Stromal cell of bone marrow (primary cell): Measurements from ENCODE around the gene ERG.

Source experiments
- DNase-seq: peaks from one replicate; pipeline ENCODE4 v3.0.0-alpha.2; 2012; ENCODE audit warnings: low read depth

Gene ERG

DNA sequence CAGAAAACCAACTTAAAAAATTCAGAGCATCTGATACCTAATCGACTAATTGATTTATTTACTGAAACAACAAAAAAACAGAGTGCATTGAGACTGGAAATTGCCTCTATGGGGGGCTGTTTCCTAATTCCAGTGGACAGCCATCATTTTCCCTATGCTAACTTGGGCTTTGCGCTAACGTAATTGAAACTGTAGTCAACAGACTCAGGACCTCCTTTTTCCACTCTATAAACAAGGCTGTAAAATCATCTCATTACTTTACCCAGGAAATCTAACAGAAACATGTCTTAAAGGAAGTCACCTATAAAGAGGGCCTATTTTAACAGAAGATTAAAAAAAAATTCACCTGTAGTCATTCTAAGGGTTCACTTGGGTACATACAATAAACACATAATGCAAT, 2.1 kb downstream of the ERG start:
- no peak for DNase-seq

DNA sequence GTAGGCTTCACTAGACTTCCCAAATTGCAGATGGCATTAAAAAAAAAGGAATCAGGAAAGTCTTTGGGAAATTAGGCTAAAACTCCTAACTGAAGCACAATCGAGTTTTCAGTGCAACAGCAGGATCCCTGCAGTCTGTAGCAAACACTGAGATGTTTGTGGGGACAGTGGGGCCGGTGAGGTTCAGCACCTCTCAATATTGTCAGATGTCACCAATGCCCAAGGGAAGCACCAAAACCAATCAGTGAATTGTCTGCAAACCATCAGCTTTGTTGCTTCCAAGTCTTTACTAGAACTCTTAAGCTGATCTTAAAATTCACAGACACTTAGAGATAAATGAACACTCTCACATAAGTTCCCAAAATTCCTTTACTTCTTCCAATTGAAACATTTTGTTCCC, 2.6 kb downstream of the ERG start:
- DNase-seq: no peak

DNA sequence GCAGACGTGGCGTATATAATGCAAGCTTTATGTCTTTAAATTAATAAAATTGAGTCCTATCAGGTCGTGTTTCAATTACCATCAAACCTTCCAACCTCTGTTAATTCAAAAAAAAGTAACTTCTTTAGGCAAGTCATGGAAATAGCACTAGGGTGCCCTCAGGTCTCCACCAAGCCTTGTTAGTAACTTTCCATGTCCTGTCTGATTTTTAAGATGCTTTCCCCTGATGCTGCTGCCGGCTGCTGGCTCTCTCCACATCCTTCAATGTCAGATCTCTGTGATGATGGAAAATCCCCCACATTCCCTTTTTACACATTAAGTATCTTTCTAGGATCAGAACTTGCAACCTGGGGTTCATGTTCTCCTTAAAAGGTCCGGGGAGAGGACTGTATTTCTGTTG, 3.0 kb downstream of the ERG start:
- DNase-seq: no peak

DNA sequence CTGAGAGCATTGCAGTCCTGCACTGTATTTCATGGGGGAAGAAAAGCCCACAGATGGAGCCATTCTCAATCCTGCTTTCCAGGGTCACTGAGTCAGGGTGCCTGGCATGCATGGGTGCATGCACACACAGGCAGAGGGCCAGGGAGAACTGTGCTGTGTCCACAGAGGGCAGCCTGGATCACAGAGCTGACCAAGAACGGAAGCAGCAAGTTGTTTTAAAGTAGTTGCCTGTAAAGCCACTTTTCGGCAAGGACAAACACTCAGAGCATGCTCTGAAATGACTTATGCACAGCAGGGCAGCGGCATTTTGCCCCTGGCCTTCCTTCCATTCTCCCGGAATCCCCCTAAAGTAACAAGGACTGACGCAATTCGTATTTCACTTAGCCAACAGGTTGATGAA, 3.6 kb downstream of the ERG start:
- DNase-seq: no peak

DNA sequence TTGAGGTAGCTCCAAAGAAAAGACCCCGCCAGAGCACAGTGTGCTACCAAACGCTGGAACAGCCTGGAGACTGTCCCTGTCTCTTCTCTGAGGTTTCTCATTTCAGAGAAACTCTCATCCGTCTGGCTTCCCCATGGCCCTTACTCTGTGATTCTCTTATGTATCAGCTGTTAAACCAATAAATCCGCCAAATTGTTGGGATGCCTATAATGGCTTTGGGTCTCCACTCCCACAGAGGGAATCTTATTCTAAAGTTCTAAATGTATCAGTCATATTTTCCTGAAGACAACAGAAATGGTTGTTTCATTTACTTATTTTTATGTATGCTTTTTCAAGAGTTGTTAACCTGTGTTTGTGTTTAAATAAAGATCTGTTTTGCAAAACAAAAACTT, 4.0 kb downstream of the ERG start:
- DNase-seq: no peak

DNA sequence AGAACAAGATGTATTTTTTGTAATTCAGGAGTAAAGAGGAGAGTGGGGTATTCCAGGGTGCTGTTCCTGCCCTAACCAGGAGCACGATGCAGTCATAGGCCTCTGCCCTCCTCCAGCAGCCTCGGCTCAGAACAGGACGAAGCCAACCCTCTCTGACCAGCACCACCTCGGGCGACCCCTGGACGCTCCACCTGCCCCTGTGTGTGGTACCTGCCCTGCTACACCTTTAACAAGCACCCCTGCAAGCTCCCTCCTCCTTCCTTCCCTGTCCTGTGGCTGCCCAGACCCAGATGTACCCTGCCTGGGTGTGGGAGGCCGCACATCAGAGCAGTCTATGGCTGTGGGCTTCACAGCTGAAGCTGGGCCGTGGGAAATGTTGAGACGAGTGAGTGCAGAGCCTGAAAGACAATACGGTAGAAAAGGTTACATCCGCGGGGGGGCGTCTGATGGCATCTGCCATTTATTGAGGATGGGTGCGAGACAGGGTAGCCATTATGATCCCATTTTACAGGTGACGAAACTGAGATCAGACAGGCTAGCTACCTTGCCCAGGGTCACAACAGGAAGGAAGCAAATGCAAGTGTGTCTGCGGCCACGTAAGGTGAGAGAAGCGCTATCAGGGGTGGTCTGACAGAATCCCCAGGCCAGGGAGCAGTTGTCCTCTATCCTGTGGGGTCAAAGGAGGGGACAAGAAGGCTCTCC, 4.6 kb downstream of the ERG start:
- DNase-seq: no peak

DNA sequence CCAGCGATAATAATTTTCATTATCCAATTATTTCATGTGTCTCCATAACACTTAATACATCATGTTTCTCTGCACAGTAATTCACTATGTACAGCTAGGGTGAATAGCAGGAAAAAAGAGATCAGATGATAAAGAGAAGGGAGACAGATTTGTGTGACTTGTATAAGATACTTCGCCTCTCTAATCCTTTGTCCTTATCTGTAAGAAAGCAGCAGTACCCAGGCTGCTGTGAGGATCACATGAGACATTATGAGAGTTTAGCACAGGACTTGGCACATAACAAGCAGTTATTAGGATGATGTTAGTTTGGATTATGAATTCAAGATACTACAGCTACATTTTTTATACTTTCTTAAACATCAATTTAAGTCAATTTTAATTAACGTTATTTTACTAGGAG, 6.3 kb downstream of the ERG start:
- DNase-seq: no peak

DNA sequence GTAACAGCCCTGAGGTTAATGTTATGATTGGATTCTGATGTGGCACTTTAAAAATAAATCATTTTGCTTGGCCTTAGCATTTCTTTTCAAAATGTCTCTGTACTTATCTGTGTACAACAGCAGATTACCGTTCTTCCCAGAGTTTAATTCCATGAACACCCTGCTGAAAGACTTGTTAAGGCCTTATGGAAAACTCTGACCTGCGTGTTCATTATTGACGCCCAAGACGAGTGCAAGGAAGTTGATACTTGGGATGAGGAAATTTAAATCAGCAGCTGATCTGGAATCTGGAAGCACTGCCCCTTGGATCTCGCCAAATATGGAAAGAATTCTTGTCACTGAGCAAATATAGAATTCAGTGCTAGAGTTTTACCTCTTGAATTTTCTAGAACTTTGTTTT, 6.7 kb downstream of the ERG start:
- DNase-seq: no peak

DNA sequence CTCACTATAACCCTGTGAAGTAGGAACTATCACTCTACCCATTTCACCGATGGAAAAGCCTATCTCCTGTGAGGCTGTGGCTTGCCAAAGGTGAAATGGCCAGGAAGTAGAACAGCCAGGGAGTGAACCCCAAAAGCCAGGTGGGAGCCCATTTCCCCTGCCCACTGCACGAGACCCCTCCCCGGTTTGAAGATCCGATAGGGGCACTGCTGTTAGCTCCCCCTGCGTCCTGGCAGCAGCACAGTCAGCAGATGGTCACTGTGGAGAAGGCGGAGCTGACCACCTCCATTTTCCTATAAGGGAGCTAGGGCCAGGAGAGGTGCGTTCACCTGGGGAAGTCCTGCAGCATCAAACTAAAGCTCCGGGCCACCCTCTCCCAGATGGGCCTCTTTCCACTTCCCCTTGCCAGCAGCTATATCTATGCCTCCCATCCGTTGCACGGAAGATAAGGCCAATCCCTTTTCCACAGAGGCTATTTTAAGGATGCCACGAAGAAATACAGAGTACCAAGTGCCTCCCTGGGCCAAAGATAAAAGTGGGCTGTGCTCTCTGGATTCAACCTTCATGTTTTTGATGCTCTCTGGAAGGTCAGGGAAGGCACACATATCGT, 7.8 kb downstream of the ERG start:
- DNase-seq: no peak

DNA sequence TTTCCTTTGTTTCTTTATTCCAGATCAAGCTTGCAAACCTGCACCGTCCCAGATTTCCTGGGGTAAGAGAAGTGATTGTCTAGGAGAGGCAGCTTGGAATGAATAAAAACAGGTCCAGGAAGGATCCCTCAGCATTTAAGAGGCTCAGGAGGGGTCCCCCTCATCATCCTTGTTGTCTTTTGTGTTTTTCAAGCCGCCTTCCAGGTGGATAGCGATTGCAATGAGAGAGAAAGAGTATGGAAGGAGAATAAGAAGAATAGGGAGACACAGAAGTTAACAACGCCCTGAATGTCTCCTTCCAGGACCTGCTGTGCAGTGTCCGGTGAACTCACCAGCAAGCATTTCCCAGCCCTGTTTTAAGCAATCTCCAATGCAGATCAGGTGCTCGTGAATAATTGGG, 8.5 kb downstream of the ERG start:
- no peak for DNase-seq

DNA sequence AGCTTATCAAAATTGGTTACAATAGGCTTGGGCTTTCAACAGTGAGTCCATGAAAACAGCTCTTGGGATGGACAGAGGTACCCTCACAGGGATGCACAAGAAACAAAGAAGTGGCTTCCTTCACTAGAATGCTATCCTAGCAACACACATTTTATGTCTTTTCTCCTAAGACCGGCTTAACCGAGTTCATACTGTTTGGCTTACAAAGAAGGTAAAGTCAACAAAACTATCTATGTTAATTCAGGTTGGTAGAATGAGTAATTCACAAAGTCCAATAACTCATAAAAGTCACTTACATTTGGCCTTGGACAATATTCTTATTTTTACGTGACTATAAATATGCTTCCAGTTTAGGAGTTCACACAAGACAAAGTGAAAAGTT, 9.0 kb downstream of the ERG start:
- DNase-seq: no peak

DNA sequence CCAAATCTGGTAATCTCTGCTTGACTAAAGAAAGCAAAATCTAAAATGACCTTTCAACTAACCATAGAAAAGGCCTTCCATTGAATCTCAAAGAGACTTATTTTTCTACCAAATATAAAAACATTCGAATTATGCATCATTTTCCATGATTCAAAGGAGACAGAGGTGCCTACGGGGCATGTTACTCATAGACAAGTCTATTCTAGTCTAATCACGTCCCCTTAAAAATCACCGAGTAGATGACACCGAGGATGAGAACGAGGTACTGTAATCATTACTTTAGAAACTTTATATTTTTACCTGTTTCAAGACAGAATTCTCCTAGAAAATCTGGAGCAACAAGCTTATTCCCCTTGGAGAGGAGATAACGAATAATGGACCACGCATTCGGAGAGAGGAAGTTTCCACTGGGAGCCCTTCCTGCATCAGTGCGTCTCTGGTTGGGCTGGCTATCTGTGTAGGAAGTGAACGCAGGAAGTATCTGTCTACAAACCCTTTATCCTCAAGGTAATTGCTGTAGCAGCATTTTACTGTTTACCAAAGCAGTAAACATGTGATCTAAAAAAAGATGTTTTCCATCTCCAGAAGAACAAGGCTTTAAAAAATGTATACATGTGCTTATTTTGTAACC, 9.5 kb downstream of the ERG start:
- DNase-seq: no peak

DNA sequence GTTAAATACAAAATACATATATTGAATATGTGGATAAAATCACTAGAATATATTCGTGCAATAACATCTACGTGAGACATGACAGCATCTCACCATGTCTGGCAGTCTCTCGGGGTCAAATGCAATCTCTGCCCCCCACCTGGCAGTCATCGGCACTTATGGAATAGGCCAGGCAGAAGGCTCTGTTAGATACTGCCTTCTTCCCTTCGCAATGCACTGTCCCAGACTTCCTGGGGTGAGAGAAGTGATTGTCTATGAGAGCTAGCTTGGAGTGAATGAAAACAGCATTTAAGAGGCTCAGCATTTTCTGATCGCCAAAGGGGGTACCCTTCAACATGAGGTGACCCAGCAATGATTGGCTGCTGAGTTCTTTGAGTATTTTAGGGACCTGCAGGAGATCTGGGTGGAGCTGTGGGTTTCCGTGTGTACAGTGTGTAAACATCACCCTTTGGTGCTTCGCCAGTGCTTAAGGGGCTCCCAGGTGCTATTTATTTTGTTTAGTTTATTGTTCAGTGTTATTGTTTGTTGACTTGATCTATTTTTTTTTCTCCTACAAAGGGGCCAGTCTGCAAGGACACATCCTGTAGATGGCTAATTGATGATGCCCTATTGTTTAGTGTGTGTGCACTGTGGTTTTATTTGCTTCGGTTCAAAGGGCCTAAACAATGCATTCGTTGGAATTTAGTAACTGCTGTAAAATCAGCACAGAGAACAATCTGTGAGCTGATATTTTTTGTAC, 10.2 kb downstream of the ERG start:
- DNase-seq: no peak

DNA sequence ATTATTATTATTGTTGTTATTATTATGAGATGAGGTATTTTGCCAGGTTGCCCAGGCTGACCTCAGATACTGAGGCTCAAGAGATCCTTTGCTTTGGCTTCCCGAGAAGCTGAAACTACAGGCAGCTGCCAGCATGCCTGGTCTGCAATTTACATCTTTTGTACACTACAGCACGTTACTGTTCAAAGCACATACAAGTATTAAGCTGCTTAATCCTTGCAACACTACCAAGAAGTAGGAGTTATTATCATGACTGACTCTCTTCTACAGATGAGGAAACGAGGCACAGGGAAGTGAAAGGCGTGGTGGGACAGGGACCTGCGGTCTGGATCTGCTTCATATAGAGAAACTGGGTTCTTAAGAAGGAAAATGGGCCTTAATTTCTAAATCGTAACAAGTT, 11.6 kb downstream of the ERG start:
- no peak for DNase-seq

DNA sequence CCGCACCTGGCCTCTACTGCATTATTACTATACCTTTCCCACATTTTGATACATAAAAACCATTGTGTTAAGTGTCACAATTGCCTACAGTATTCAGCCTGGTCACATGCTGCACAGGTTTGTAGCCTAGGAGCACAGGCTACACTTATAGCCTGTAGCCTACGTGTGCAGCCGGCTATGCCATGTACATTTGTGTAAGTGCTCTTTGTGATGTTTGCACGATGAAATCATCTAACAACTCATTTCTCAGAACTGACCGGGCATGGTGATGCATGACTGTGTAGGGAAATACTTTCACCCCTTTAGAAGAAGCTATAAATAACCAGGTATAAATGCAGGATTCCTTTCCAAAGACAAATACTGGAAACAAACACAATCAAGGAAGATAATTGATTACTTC, 12.1 kb downstream of the ERG start:
- no peak for DNase-seq

DNA sequence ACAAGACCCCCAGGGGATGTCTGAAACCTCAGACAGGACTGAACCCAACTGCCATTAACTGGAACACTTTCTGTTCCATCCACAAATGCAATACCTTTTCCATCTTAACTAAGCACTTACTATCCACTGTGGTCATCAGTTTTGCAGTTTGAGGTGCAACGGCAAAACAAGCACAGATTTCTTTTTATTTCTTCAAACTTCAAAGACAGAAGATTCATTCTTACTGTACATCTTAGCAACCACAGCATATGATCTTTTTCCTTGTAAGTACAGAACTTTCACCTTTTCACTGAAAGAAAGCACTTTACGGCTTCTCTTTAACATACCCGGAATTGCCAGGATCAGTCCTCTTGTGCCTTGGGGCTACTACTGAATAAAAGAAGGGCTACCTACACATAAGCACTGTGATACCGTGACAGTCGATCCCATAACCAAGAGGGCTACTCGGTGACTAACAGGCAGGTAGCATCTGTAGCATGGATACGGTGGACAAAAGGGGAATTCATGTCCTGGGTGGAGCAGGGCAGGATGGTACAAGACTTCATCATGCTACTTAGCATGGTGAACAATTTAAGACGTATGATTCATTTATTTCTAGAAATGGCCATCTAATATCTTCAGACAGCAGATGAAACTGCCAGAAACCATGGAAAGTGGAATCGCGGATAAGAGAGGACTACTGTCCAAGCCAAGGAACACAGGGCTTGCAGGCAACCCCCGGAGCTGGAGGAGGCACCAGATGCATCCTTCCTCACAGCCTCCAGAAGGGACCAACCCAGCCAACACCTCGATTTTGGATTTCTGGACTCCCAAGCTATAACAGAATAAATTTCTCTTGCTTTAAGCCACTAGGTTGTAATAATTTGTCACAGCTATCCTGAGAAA, 18.4 kb downstream of the ERG start:
- no peak for DNase-seq

DNA sequence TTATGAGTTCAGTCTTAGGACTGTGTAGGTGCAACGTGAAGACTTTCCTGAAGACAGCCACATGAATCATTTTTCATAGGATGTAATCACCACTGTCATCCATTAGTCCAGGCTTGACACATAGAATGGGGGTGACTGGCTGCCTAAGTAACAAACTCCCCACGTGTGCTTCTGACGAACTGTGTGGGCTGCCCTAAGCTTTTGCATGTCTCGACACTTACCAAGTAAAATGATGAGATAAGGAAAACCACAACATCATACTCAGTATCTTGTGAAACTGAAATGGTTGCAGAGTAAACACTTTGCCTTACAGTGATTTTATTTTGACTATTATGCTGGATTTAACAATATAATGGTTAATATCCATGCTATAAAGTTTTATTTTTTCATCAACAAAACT, 19.5 kb downstream of the ERG start:
- no peak for DNase-seq

DNA sequence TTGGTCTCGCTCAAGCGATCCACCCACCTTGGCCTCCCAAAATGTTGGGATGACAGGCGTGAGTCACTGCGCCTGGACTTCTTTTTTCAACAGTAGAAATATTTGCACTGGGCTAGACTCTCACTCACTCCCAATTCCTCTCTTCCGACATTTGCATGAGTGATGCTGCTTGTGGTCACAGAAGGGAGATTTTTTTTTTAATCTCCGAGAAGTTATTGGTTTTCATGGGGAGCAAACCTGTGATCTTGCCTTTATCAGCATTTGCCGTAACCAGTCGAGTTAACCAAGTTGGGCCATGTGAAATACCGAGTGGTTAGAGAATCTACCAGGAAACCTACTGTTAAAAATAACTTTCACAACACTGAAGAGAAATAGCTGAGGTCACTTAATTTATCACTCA, 21.1 kb downstream of the ERG start:
- no peak for DNase-seq

DNA sequence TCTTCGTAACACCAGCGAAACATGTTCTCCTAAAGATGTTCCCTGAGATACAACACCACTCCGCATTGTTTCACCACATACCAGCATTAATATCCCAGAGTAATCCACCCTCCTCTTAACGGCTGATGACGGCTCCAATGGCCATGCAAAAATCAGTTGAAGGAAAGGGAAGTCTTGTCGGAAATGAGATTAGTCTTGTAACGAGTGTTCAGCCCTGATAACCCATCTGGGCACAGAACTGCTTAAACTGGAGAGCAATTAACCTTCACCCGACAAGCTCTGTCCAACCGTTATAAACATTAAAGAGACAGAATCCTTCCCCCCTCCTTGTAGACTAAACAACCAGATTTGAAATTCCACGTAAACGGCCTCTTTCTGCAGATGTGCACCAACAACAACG, 21.9 kb downstream of the ERG start:
- DNase-seq: no peak

DNA sequence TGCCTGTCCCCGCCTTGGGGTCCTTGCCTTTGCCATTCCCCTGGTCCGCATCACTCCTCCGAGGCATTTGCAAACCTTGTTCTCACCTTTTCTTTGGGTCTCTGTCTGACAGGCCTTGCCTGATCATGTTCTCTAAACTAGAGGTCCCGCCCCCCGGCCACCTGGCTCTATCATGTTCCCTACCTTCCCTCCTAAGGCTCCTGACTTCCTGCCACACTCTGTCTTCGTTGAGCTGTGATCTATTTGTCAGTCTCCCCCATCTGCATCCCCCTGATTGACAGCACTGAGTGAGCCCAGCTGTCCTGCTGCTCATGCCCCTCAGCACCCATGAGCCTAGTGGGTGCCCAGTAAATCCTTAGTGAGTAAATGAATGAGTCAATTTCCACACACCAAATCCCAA, 22.8 kb downstream of the ERG start:
- no peak for DNase-seq

DNA sequence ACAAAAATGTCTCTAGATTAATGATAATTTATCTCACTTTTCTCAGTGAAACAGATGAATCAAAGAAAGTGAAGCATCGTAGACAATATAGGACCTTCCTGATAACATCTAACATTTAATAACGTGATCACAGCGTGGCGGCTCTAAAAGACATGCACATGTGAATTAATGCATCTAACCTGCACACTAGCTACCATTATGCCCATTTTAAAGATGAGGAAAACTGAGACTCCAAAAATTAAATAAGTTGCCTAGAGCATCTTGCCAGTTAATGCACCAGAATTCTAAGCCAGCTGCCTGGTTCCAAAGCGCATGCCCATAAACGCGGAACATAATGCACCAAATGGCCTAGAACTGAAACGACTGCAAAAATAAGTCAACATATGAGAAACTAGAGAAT, 23.5 kb downstream of the ERG start:
- no peak for DNase-seq

DNA sequence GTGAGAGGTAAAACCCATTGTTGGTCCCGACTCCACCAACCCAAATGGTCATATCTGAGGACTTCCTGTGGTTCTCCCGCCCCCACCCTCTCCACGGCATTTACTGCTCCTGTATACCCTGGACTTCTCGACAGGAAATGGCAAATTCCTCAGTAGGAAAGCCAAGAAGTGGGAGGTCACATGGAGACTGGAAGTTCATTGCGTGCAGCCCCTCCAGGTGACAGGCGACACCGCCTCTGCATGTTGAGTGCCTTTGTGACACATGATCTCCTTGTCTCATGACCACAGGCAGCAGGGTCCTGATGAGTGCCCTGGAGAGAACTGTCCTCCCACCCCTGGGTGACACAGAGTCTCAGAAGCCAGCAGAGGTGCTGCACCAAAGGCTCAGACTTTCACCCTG, 24.2 kb downstream of the ERG start:
- DNase-seq: no peak
